Measurements from ENCODE around the gene ZSCAN25. TPM values are rescaled to one million over a fixed set of nuclear protein-coding genes. Genes with fewer than 3 reads are reported as not detected.

The ZSCAN25 gene
- total RNA-seq, 1 donor from 2014 or later, result 8.7 TPM

DNA sequence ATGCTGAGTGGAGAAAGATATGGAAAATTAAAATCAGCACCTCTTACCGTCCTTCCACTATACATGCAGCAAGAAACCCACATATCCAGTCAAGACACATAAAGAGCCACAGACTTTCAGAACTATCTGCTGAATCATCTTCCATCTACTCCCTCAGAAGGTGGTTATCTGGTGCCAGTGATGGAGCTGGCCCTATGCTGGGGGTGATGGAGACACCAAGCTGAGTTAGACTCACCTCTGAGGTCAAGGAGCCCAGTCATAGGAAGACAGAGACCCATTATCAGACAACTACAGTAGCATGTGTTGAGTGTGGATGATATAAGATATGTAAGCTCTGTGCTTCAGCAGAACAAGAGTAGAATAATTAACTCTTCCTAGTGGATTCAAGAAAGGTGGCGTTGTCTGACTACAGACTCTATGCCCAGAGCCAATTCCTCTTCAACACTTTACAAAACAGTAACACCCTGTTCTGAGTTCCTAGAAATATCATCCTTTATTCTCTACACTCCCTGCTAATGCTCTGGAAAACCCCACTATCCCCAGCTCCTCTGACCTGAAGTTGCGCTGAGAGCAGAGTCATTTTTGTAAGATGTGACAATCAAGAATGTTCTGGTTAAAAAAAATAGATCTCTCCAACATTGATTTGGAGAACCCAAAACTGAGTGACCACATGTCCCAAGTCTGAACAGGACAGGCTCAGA is 48.7 kb downstream of the ZSCAN25 start:
- no peaks in the 10 kb centered on the region for H3K27me3 ChIP-seq
- no peaks in the 10 kb centered on the region for H3K79me2 ChIP-seq (ENCODE audit: low read depth)
- no peaks in the 10 kb centered on the region for H3K4me1 ChIP-seq
- H3K27me3 Mint-ChIP-seq (ENCODE audit: insufficient read depth, low read depth), result no peaks in the 10 kb centered on the region
- H3K9me3 Mint-ChIP-seq, result no peaks in the 10 kb centered on the region
- no peak overlapping the region for H2AFZ ChIP-seq (replicated peaks)
- H3K9ac ChIP-seq, result no peak overlapping the region
- H3F3A ChIP-seq (ENCODE audit: low read depth), result no peaks in the 10 kb centered on the region
- no peak overlapping the region for H3K4me2 ChIP-seq
- H3K27ac Mint-ChIP-seq, result no peak overlapping the region
- peaks cover 1% of the 10 kb centered on the region for H3K36me3 Mint-ChIP-seq
- no peak for DNase-seq (ENCODE audit: low spot score)
- H3K27ac ChIP-seq, result no peak overlapping the region
- no peak overlapping the region for H3K4me3 ChIP-seq
- no peak for TF ChIP-seq EZH2phosphoT487 (IDR thresholded peaks at IDR 0.05)
- TF ChIP-seq, protein P1, sequence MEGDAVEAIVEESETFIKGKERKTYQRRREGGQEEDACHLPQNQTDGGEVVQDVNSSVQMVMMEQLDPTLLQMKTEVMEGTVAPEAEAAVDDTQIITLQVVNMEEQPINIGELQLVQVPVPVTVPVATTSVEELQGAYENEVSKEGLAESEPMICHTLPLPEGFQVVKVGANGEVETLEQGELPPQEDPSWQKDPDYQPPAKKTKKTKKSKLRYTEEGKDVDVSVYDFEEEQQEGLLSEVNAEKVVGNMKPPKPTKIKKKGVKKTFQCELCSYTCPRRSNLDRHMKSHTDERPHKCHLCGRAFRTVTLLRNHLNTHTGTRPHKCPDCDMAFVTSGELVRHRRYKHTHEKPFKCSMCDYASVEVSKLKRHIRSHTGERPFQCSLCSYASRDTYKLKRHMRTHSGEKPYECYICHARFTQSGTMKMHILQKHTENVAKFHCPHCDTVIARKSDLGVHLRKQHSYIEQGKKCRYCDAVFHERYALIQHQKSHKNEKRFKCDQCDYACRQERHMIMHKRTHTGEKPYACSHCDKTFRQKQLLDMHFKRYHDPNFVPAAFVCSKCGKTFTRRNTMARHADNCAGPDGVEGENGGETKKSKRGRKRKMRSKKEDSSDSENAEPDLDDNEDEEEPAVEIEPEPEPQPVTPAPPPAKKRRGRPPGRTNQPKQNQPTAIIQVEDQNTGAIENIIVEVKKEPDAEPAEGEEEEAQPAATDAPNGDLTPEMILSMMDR (IDR thresholded peaks at IDR 0.05), result no peak
- no peaks in the 10 kb centered on the region for H3K36me3 ChIP-seq
- H3K4me3 Mint-ChIP-seq, result no peak overlapping the region
- H4K20me1 ChIP-seq (ENCODE audit: low read depth), result no peaks in the 10 kb centered on the region
- no peaks in the 10 kb centered on the region for H3K4me1 Mint-ChIP-seq
- H3K9me3 ChIP-seq (ENCODE audit: low read depth), result no peaks in the 10 kb centered on the region

DNA sequence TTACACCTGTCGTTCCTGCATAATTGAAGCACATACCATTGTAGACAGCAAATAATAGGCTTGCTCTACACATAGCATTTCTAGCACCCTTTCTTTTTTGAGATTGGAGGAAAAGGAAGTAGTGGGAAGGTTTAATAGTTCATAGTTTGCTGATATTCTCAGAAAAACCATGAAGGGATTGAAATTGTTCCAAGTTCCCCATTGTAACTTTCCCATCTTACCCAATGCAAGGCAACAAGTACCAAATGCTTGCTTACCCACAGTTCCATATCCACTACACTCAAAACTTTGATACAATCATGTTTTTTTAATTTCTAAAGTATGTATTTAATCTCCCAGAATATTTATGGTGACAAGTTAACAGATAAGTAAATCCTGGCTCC is 49.3 kb downstream of the ZSCAN25 start:
- Mint-ChIP-seq H3K27ac (no peak overlapping the region), H3K36me3 (no peaks in the 10 kb centered on the region), H3K4me1 (no peaks in the 10 kb centered on the region), H3K4me3 (no peak overlapping the region), H3K9me3 (no peaks in the 10 kb centered on the region), H3K27me3 (ENCODE audit: insufficient read depth, low read depth) (no peaks in the 10 kb centered on the region)
- H3K36me3 ChIP-seq, result no peaks in the 10 kb centered on the region
- no peak for TF ChIP-seq EZH2 (IDR thresholded peaks at IDR 0.05)
- TF ChIP-seq EZH2phosphoT487 (IDR thresholded peaks at IDR 0.05), result no peak
- TF ChIP-seq, protein P1 (IDR thresholded peaks at IDR 0.05), result no peak
- H3K4me2 ChIP-seq, result no peak overlapping the region
- H3K9ac ChIP-seq, result no peak overlapping the region
- no peaks in the 10 kb centered on the region for H3F3A ChIP-seq (ENCODE audit: low read depth)
- H3K79me2 ChIP-seq (ENCODE audit: low read depth), result no peaks in the 10 kb centered on the region
- H3K4me1 ChIP-seq, result no peaks in the 10 kb centered on the region
- DNase-seq (ENCODE audit: low spot score), result no peak
- no peak overlapping the region for H3K27ac ChIP-seq
- no peaks in the 10 kb centered on the region for H3K27me3 ChIP-seq
- no peaks in the 10 kb centered on the region for H3K9me3 ChIP-seq (ENCODE audit: low read depth)
- H3K4me3 ChIP-seq, result no peak overlapping the region
- no peaks in the 10 kb centered on the region for H4K20me1 ChIP-seq (ENCODE audit: low read depth)
- H2AFZ ChIP-seq (replicated peaks), result no peak overlapping the region

DNA sequence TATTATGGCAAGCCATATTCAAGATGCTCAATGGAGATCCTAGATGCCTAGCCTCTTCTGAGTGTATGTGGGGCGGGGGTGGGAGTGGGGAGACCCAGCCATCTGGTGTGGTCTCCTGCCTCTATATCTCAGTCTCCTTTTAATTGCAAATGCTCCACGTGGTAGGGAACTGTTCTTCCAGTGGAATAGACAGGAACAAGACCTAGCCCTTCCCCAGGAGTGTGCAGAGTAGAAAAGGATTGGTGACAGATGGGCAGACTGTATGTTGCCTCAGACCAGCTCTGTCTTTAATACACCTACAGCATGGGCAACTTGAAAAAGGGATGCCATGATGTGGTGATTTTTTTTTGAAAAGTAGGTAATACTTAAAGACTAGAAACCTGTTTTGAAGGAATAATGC is 50.4 kb downstream of the ZSCAN25 start:
- Mint-ChIP-seq H3K27me3 (ENCODE audit: insufficient read depth, low read depth) (no peaks in the 10 kb centered on the region), H3K27ac (no peak overlapping the region), H3K9me3 (no peaks in the 10 kb centered on the region), H3K4me1 (no peaks in the 10 kb centered on the region), H3K36me3 (no peaks in the 10 kb centered on the region), H3K4me3 (no peak overlapping the region)
- Histone ChIP-seq H3K27ac (no peak overlapping the region), H3K36me3 (no peaks in the 10 kb centered on the region), H3F3A (ENCODE audit: low read depth) (no peaks in the 10 kb centered on the region), H3K9ac (no peak overlapping the region), H3K4me3 (no peak overlapping the region), H3K27me3 (no peaks in the 10 kb centered on the region), H3K4me1 (no peaks in the 10 kb centered on the region), H3K4me2 (no peak overlapping the region), H4K20me1 (ENCODE audit: low read depth) (no peaks in the 10 kb centered on the region), H3K79me2 (ENCODE audit: low read depth) (no peaks in the 10 kb centered on the region), H3K9me3 (ENCODE audit: low read depth) (no peaks in the 10 kb centered on the region), H2AFZ (replicated peaks) (no peak overlapping the region)
- DNase-seq (ENCODE audit: low spot score), result no peak
- no peak for TF ChIP-seq EZH2 (IDR thresholded peaks at IDR 0.05)
- no peak for TF ChIP-seq EZH2phosphoT487 (IDR thresholded peaks at IDR 0.05)
- TF ChIP-seq, protein P1 (IDR thresholded peaks at IDR 0.05), result no peak
